ENCODE results near the gene DLGAP1. TPM values are rescaled to one million over a fixed set of nuclear protein-coding genes. Genes with fewer than 3 reads are reported as not detected.

Gene DLGAP1
- total and polyA plus RNA-seq, 2 of the 4 experiments (the other 2 are of a cell fraction): under 0.01 to 0.09 TPM

DNA sequence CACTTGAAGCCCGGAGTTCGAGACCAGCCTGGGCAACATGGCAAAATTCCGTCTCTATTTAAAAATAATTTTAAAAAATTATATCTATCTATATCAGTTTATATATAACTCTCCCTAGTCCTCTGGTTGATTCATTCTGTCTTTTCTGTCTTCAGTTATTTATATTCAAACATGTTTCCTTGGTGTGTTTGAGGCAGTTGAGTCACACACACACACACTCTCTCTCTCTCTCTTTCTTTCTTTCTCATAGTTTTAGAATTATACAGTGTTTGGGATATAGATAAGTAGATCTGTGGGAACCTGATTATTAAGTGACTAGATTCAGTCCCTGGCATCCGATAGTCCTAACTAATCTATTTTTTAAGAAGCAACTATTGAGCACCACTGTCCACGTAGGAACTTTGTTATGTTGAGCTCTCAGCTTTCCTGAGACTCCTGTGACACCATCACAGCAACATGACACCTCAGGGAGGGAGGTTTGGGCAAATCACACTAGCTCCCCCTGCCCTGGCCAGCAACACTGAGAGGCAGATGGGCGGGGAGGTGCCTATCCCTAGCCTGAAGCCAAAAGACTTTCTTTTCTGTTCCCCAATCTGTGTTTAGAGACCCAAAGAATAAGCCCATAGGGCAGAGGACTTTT lies 482.7 kb downstream of the DLGAP1 start:
- Histone ChIP-seq H3K27me3 (ENCODE audit: control insufficient read depth, insufficient read depth, low read length) (no peaks in the 10 kb centered on the region), H2BK20ac (ENCODE audit: low read depth, low read length) (peak overlapping the region; percentile 73; the same call in 1 of the 2 replicates), H3K9me1 (ENCODE audit: insufficient read depth, low read length) (peaks cover 2% of the 10 kb centered on the region; the same call in 1 of the 2 replicates), H4K20me1 (ENCODE audit: insufficient read depth, low read length) (no peaks in the 10 kb centered on the region), H3K4me2 (ENCODE audit: low read depth, low read length) (no peak overlapping the region), H3K4ac (ENCODE audit: low read depth, low read length) (peak overlapping the region; percentile 46; the same call in 1 of the 2 replicates), H3K14ac (replicated peaks; ENCODE audit: low read depth, low read length) (no peak overlapping the region), H2AK9ac (replicated peaks; ENCODE audit: low read depth, low read length, poor library complexity) (no peak overlapping the region), H3K27ac (ENCODE audit: insufficient read depth, low read length) (no peak overlapping the region), H3K9me3 (ENCODE audit: control insufficient read depth, insufficient read depth, low read length) (no peaks in the 10 kb centered on the region), H4K5ac (ENCODE audit: low read depth, low read length) (no peak overlapping the region), H4K8ac (ENCODE audit: low read depth in 2 of 2, low read length in 2 of 2) (peak overlapping the region in 1 of 2 experiments; percentile 58; a peak in 1 of 4 replicates), H2BK120ac (ENCODE audit: low read depth, low read length) (no peak overlapping the region), H3K23ac (ENCODE audit: low read depth, low read length) (peak overlapping the region; percentile 68; the same call in 1 of the 2 replicates), H3K18ac (ENCODE audit: low read depth, low read length) (no peak overlapping the region; the same call in 1 of the 2 replicates), H3K56ac (ENCODE audit: extremely low read depth, insufficient read depth, low read length) (no peak overlapping the region), H2BK15ac (ENCODE audit: low read depth, low read length) (peak overlapping the region; percentile 92; the same call in 1 of the 3 replicates), H2BK5ac (ENCODE audit: low read depth, low read length, poor library complexity, severe bottlenecking) (peak overlapping the region; percentile 0), H2AFZ (replicated peaks; ENCODE audit: low read length, poor library complexity) (peak overlapping the region; percentile 65), H3K4me3 (ENCODE audit: insufficient read depth, low read depth, low read length) (no peak overlapping the region), H3K9ac (ENCODE audit: low read depth, low read length) (no peak overlapping the region), H3K4me1 (ENCODE audit: control insufficient read depth, insufficient read depth, low read length) (peaks cover 5% of the 10 kb centered on the region), H3K79me1 (ENCODE audit: low read depth in 1 of 2, low read length in 2 of 2) (no peaks in the 10 kb centered on the region), H4K91ac (ENCODE audit: insufficient read depth, low read depth, low read length) (peak overlapping the region; percentile 61), H2AK5ac (ENCODE audit: low read depth, low read length) (peak overlapping the region; percentile 48; the same call in 1 of the 2 replicates), H3K36me3 (ENCODE audit: control insufficient read depth, insufficient read depth, low read length) (no peaks in the 10 kb centered on the region)
- dilution Hi-C loops (cut with HindIII; ENCODE audit: low sequenced_read_pairs, unreplicated experiment): no loop called here
- ChIA-PET CTCF (interaction anchor here (0.8 kb wide), 1 partner anchor 12 kb away, joined by 3 read pairs; no protein-coding TSS in a partner anchor), POLR2A (ENCODE audit: unreplicated experiment) (no interaction called here)
- TF ChIP-seq CEBPB (IDR thresholded peaks at IDR 0.05; ENCODE audit: low read depth, low read length): no peak
- TF ChIP-seq, protein P1, sequence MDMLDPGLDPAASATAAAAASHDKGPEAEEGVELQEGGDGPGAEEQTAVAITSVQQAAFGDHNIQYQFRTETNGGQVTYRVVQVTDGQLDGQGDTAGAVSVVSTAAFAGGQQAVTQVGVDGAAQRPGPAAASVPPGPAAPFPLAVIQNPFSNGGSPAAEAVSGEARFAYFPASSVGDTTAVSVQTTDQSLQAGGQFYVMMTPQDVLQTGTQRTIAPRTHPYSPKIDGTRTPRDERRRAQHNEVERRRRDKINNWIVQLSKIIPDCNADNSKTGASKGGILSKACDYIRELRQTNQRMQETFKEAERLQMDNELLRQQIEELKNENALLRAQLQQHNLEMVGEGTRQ (IDR thresholded peaks at IDR 0.05; ENCODE audit: low read depth, low read length): no peak
- TF ChIP-seq FOS (IDR thresholded peaks at IDR 0.05; ENCODE audit: low read depth, low read length): no peak
- TF ChIP-seq SMC3 (IDR thresholded peaks at IDR 0.05; ENCODE audit: low read depth, low read length): no peak
- TF ChIP-seq, protein P2, sequence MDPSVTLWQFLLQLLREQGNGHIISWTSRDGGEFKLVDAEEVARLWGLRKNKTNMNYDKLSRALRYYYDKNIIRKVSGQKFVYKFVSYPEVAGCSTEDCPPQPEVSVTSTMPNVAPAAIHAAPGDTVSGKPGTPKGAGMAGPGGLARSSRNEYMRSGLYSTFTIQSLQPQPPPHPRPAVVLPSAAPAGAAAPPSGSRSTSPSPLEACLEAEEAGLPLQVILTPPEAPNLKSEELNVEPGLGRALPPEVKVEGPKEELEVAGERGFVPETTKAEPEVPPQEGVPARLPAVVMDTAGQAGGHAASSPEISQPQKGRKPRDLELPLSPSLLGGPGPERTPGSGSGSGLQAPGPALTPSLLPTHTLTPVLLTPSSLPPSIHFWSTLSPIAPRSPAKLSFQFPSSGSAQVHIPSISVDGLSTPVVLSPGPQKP (IDR thresholded peaks at IDR 0.05; ENCODE audit: borderline replicate concordance, low read depth, low read length): no peak
- TF ChIP-seq RAD21 (IDR thresholded peaks at IDR 0.05; ENCODE audit: low read length): no peak
- TF ChIP-seq MXI1 (IDR thresholded peaks at IDR 0.05; ENCODE audit: borderline replicate concordance, low read depth, low read length): no peak
- no peak for TF ChIP-seq CHD1 (IDR thresholded peaks at IDR 0.05; ENCODE audit: low read depth, low read length)
- TF ChIP-seq RCOR1 (IDR thresholded peaks at IDR 0.05; ENCODE audit: insufficient replicate concordance, low read length): no peak
- no peak for TF ChIP-seq MAFK (IDR thresholded peaks at IDR 0.05; ENCODE audit: low read depth, low read length)
- TF ChIP-seq, protein P3, sequence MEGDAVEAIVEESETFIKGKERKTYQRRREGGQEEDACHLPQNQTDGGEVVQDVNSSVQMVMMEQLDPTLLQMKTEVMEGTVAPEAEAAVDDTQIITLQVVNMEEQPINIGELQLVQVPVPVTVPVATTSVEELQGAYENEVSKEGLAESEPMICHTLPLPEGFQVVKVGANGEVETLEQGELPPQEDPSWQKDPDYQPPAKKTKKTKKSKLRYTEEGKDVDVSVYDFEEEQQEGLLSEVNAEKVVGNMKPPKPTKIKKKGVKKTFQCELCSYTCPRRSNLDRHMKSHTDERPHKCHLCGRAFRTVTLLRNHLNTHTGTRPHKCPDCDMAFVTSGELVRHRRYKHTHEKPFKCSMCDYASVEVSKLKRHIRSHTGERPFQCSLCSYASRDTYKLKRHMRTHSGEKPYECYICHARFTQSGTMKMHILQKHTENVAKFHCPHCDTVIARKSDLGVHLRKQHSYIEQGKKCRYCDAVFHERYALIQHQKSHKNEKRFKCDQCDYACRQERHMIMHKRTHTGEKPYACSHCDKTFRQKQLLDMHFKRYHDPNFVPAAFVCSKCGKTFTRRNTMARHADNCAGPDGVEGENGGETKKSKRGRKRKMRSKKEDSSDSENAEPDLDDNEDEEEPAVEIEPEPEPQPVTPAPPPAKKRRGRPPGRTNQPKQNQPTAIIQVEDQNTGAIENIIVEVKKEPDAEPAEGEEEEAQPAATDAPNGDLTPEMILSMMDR (conservative IDR thresholded peaks at IDR 0.05; ENCODE audit: low read depth, low read length): no peak
- TF ChIP-seq POLR2A (IDR thresholded peaks at IDR 0.05; ENCODE audit: low read depth, low read length): no peak
- TF ChIP-seq RFX5 (IDR thresholded peaks at IDR 0.05; ENCODE audit: low read depth, low read length): no peak
- TF ChIP-seq BHLHE40 (IDR thresholded peaks at IDR 0.05; ENCODE audit: low read depth, low read length): no peak
- WGBS, 2 experiments (ENCODE audit: extremely low coverage in 2 of 2, insufficient read length in 1 of 2): 60% methylated on average over 1 of the region's 6 CpGs; no CpG with 5 or more reads in 1 of the 2 experiments
- in situ Hi-C loops (cut with MboI; ENCODE audit: low sequenced_read_pairs): no loop called here
- intact Hi-C loops (cut with micrococcal nuclease): no loop called here
- peak; percentile 63 for DNase-seq
- no TSS peak for BruUV-seq (replicated peaks)
- peak; percentile 63 for ATAC-seq (ENCODE audit: low read depth)
